Chondrocyte (in vitro differentiated cells): Measurements from ENCODE around the gene LBH. TPM values are rescaled to one million over a fixed set of nuclear protein-coding genes. Genes with fewer than 3 reads are reported as not detected.

ENCODE experiments used
- DNase-seq: peaks from one replicate; pipeline ENCODE4 v3.0.0; 2021; ENCODE audit warnings: mixed read lengths, low spot score
- H3K27ac Mint-ChIP-seq: one replicate; pipeline ENCODE4 v1.8.0; 2021; ENCODE audit warnings: mild to moderate bottlenecking, moderate library complexity, mixed read lengths; ENCODE audit not compliant: unreplicated experiment
- H3K27me3 Mint-ChIP-seq: 2 replicates; pipeline ENCODE4 v1.8.0; 2021; ENCODE audit warnings: low read depth, mixed read lengths
- H3K36me3 Mint-ChIP-seq: 2 replicates; pipeline ENCODE4 v1.8.0; 2021; ENCODE audit warnings: low read depth, mixed read lengths
- H3K4me1 Mint-ChIP-seq: 2 replicates; pipeline ENCODE4 v1.8.0; 2021; ENCODE audit warnings: low read depth, mild to moderate bottlenecking, mixed read lengths
- H3K4me3 Mint-ChIP-seq: one replicate; pipeline ENCODE4 v1.8.0; 2021; ENCODE audit warnings: mild to moderate bottlenecking, moderate library complexity, mixed read lengths; ENCODE audit not compliant: unreplicated experiment
- H3K9me3 Mint-ChIP-seq: 2 replicates; pipeline ENCODE4 v1.8.0; 2021; ENCODE audit warnings: low read depth, mixed read lengths
- total RNA-seq: library from RNA; stranded (reverse); gene quantifications from 3 replicates; pipeline ENCODE4 v1.2.1, GENCODE V29; 2021
- TF ChIP-seq, protein P1 (sequence below): fragments of 200-600 bp; sonication (generic); IDR thresholded peaks from 2 replicates; pipeline ENCODE4 v1.5.0; 2021; ENCODE audit warnings: antibody characterized with exemption, mild to moderate bottlenecking, moderate library complexity

The LBH gene
- total RNA-seq, 1 donor from 2014 or later, result 88.8 TPM

DNA sequence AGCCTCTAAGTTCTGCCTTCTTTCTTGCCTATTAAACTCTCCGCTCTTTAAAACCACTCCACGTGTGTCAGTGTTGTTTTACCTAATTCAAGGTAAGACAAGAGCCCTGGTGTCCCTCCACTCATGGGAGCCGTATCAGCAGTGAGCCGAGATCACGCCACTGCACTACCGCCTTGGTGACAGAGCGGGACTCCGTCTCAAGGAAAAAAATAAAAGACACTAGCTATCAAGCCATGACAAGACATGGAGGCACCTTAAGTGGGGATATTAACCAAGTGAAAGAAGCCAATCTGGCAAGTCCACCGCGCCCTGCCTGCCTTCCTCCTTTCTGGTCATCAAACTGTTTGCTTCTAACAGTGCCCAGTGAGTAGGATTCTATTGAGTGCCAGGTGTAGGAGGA, 40.2 kb upstream of the LBH start:
- H3K4me3 Mint-ChIP-seq, result no peak overlapping the region
- H3K4me1 Mint-ChIP-seq, result peaks cover 5% of the 10 kb centered on the region
- TF ChIP-seq, protein P1, sequence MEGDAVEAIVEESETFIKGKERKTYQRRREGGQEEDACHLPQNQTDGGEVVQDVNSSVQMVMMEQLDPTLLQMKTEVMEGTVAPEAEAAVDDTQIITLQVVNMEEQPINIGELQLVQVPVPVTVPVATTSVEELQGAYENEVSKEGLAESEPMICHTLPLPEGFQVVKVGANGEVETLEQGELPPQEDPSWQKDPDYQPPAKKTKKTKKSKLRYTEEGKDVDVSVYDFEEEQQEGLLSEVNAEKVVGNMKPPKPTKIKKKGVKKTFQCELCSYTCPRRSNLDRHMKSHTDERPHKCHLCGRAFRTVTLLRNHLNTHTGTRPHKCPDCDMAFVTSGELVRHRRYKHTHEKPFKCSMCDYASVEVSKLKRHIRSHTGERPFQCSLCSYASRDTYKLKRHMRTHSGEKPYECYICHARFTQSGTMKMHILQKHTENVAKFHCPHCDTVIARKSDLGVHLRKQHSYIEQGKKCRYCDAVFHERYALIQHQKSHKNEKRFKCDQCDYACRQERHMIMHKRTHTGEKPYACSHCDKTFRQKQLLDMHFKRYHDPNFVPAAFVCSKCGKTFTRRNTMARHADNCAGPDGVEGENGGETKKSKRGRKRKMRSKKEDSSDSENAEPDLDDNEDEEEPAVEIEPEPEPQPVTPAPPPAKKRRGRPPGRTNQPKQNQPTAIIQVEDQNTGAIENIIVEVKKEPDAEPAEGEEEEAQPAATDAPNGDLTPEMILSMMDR, result no peak
- no peaks in the 10 kb centered on the region for H3K27me3 Mint-ChIP-seq
- no peaks in the 10 kb centered on the region for H3K36me3 Mint-ChIP-seq
- H3K27ac Mint-ChIP-seq, result no peak overlapping the region
- no peaks in the 10 kb centered on the region for H3K9me3 Mint-ChIP-seq
- no peak for DNase-seq

DNA sequence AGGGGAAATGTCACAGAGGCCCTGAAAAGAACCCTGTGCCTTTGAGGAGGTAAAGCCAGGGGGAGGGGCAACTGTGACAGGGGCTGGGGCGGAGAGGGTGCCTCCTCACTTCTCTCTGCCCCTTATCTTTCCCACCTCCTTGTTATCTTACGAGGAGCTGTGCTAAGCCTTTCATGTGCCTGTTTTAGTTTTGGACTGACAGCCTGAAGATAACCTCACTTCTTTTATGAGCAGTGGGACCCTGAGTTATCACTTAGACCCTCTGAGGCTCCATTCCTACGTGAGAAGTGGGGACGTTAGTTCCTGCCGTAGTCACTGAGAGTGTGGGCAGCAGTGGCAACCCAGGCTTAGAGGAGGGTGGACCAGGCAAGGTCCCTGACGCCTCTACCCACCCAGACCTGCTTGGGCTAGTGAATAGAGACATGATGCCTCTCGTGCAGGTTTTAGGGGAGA, 39.5 kb upstream of the LBH start:
- Mint-ChIP-seq H3K4me3 (no peak overlapping the region), H3K27ac (no peak overlapping the region), H3K4me1 (peaks cover 5% of the 10 kb centered on the region), H3K27me3 (no peaks in the 10 kb centered on the region), H3K36me3 (no peaks in the 10 kb centered on the region), H3K9me3 (no peaks in the 10 kb centered on the region)
- TF ChIP-seq, protein P1, result no peak
- DNase-seq, result no peak

DNA sequence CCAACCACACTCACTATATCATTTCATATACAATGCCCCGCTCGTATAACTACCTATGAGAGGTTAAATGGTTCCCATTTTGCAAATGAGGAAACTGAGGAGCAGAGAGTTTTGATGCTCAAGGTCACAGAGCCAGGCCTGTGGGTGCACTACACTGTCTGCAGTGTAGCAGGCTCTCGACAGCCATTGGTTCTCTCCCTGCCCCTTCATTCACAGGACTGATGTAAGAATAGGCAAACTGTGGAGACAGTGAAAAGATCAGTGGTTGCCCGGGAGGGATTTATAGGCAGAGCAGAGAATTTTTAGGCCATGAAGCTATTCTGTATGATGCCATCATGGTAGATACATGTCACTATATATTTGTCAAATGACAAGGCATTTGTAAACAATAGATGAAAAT, 39.0 kb upstream of the LBH start:
- Mint-ChIP-seq H3K36me3 (no peaks in the 10 kb centered on the region), H3K27ac (no peak overlapping the region), H3K27me3 (no peaks in the 10 kb centered on the region), H3K4me1 (peaks cover 5% of the 10 kb centered on the region), H3K4me3 (no peak overlapping the region), H3K9me3 (no peaks in the 10 kb centered on the region)
- TF ChIP-seq, protein P1, result no peak
- no peak for DNase-seq

DNA sequence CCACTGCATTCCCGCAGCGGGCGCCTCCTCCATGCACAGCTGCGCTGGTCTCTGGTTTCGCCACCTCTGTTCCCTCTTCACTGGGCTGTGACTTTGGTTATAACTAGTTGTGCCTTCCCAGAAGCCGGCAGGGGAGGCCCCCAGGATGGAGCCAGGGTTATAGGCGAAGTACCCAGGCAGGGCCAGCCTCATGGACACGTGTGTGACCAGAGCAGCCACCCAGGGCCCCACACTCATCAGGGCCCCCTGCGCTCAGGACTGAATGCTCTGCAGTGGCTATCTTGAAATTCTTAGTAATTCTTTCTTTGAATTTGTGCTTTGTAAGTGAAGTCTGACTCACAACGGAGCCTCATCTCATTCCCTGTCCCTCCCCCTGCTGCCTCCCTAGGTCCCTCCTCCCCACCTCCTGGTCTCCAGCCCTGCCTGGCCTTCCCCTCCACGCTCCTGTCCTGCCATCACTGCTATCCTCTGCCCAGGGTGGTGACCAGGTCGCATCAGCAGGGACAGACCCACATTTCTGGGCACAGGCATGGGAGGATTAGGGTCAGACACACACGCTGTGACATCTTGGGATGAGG, 38.1 kb upstream of the LBH start:
- Mint-ChIP-seq H3K9me3 (no peaks in the 10 kb centered on the region), H3K36me3 (no peaks in the 10 kb centered on the region), H3K4me1 (peaks cover 5% of the 10 kb centered on the region), H3K27me3 (no peaks in the 10 kb centered on the region), H3K27ac (no peak overlapping the region), H3K4me3 (no peak overlapping the region)
- DNase-seq, result no peak
- TF ChIP-seq, protein P1, result no peak

DNA sequence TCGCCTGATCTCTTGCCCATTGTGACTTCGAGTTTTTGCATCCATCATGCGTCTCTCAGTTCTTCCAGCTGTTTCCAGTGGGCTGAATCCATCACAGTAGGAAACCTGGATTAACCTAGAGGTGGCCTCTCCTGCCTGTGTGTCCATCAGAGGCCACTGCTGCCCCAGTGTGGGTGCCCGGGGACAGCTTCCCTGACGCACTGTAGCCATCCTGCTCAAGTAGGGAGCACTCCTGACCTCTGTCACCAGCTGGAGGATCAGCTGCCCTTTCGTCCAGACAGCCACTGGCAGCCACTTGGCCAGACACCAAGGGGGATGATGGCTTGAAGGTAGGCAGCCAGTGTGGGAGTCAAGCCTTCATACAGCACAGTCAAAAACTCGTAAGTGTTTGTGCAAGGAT, 36.9 kb upstream of the LBH start:
- Mint-ChIP-seq H3K27ac (no peak overlapping the region), H3K4me3 (no peak overlapping the region)
- TF ChIP-seq, protein P1, result no peak

More for the DNA sequence above, 36.9 kb upstream of the LBH start:
- no peak for DNase-seq
- Mint-ChIP-seq H3K27me3 (no peaks in the 10 kb centered on the region), H3K36me3 (no peaks in the 10 kb centered on the region), H3K9me3 (no peaks in the 10 kb centered on the region), H3K4me1 (peaks cover 5% of the 10 kb centered on the region)
